ENCODE results near the gene SEPTIN8.
A peak's percentile ranks its signal among the peaks of the same experiment; 100 is the strongest.

SEPTIN8 gene

DNA sequence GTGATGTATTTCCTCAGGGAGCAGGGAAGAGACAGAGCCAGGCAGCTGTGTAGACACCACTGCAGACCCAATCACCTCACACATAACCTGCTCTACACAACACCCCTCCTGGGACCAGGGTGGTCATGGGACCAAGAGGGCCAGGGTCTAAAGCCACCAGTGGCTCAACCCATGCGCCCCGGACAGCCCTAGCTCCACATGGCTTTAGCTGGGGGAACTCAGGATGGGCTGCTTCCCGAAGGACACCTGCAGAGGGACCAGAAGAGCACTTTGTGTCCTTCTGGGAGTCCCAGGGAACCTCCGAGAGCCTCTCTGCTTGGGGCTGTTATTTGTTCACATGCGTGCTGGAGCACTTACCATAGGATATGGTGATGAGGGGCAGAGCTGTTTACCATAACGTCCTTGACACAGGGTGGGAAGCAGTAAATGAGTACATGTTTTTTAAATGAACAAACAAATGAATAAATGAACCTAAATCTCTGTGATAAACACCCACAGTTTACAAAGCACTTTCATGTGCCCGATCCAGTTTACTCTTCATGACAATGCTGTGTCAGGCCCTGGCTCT, 12.3 kb downstream of the SEPTIN8 start:
- no peak for DNase-seq (ENCODE audit: low read depth in 3 of 3)

DNA sequence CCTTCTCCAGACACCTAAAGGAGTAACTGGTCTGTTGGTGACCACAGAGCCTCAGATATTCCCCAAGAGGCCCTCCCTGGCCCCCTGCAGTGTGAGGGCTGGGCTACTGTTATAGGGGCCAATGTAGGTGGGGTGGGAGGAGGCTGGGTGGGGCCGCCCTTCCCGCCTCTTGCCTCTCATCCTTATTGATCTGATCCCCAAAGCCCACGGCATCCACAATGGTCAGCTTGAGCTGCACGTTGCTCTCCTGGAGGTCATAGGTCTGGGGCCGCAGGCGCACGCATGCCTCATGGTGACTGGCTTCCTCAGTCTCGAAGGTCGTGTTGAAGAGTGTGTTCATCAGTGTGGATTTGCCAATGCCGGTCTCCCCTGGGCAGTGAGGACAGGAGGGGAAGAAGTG, 13.0 kb downstream of the SEPTIN8 start:
- no peak for DNase-seq (ENCODE audit: low read depth in 3 of 3)

DNA sequence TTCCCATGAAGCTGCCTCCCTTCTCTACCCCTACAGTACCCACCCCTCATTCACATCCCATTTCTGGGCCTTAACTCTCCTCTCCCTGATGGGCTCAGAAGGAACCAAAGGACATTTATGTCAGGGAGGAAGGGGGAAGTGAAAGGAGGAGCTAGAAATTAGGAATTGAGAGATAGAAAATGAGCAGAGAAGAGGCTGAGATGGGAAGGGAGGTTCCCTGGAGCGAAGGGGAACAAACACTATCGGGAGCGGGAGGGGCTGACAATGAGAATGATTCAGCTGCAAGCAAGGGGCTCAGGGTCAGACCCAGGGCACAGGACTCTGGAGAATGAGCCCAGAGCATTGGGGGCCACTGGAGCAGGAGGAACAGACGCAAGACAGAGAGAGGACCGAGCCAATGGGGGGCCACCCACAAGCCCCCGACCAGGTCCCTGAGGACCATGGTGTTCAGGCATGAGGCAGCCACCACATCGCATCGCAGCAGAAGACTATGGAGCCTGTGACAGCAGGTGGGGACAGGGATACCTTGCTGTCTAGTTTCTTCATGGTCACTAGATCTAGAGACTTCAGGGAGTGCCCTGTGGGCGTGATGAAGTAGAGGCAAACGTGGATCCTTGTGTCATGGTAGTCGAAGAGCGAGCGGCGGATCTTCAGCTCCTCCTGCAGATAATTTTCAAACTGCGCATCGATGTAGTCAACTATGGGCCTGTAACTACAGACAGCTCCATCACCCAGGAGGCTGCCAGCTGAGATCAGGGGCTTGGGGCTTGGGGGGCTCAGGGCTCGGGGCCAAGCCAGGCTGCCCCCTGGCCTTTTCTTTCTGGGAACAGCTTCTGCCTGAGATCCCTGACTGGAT, 13.6 kb downstream of the SEPTIN8 start:
- no peak for DNase-seq (ENCODE audit: low read depth in 3 of 3)

GRCh38 chr5:132762246-132763000, 14.6 kb downstream of the SEPTIN8 start:
- DNase-seq (ENCODE audit: low read depth in 3 of 3): no peak

DNA sequence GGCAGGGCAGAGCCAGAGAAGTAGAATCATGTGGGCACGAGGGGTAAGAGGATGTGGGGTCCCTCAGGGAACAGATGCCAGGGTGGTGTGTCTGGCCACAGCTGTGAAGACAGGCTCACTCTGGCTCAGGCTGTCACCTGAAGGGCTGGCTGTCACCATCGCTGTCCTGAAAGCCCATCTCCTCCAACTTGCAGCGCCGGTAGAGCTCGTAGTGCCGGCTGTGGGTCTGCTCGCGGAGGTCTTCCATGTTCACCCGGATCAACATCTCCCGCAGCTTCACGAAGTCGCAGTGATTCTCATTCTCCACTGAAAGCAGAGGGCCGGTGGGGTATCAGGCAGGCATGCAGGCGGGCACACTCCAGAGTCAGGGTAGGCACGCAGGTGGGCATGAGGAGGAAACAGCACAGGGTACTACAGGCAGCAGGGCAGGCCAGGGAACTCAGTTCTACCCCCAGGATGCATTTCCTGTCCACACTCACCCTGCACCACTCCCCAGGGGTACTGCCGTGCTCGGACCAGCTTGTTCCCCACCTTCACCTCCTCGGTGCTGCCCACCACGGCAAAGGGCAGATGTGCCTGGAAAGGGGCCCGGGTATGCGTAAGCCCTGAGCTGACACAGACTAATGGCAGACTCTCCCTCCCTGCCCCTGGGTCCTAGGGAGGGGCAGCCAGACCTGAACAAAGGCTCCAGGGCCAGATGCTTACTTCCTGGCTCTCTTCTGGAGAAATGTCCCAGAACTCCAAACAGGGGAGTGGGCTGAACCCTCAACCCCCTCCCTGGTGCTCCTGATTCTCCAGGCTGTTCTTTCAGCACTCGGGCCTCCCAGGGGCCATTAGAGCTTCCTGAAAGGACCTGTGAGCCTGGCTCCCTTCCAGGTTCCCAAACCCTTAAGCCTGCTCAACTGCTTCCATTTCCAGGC, 15.5 kb downstream of the SEPTIN8 start:
- DNase-seq (ENCODE audit: low read depth in 3 of 3): no peak

DNA sequence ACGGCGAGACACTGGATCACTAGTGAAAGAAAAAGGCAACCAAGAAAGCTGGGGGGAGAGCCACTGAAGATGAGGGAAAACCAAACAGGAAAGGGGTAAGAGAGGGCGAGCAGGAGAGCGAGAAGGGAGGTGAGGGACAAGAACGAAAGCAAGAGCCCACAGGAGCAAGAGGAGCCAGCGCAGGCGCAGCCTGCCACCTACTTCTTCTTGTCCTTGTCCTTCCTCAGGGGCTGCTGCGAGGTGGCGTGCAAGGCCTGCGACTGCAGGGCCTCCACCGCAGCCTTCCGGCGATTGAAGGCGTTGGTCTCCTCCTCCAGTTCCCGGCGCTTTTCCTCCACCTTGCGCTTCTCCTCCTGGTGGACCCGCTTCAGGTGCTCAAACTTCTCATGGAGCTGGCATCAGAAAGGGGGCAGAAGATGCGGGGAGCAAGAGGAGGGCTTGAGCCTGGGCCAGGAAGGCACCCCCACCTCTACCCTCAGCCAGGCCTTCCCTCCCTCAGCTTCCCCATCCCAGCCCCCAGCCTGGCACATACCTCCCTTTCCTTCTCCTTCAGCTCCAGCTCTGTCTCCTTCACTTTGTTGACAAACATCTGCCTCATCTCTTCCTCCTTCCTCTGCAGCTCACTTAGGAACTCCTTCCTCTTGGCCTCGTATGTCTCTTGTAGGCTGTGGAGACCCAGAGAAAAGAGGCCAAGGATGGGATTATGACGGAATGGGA, 16.3 kb downstream of the SEPTIN8 start:
- DNase-seq (ENCODE audit: low read depth in 3 of 3): no peak

GRCh38 chr5:132760049-132760420, 17.0 kb downstream of the SEPTIN8 start:
- no peak for DNase-seq (ENCODE audit: low read depth in 3 of 3)

DNA sequence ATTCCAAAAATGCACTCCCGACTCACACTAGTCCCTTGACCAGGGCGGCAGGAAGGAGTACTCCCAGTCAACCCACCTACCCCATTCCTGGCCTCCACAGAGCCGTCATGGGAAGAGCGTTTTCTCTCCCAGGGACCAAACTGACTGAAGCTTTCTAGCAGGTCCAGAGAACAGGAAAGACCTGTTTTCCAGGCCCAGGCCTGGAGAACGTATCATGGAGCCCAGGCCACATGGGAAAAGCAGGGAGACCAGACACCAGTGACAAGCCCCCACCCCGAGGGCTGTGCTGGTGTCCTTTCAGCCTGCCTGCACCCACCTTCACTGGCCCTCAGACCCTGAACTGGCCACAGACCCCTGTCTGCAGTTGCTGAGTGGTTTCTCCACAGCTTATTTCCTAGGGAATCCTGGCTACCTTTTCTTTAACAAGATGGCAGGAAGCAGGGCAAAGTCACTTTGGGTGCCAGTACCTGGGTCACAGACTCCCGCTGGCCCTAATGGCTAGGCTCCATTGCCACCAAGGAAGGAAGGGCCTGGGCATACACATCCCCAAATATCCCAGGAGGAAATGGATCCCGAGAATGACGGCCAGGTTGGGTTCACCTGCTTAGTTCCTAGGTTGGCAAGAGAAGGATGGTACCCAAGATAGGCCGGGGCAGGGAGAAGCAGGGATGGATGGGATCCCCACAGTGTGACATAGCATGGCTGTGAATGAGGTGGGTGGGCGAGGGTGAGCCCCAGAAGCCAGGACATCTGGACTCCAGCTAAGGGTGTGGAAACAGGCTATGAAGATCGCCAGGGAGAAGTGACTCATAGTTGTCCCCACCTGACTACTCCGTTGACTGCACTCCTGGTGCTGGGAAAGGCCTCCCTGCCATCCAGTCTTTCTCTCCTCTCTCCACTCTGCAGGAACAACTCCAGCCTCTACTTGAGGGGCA, 17.7 kb downstream of the SEPTIN8 start:
- DNase-seq (ENCODE audit: low read depth in 3 of 3): no peak

GRCh38 chr5:132758451-132758850, 18.6 kb downstream of the SEPTIN8 start:
- no peak for DNase-seq (ENCODE audit: low read depth in 3 of 3)

- no peak for DNase-seq (ENCODE audit: low read depth in 3 of 3)
These were observed 20.5 kb downstream of the SEPTIN8 start for GRCh38 chr5:132756542-132756941.

DNA sequence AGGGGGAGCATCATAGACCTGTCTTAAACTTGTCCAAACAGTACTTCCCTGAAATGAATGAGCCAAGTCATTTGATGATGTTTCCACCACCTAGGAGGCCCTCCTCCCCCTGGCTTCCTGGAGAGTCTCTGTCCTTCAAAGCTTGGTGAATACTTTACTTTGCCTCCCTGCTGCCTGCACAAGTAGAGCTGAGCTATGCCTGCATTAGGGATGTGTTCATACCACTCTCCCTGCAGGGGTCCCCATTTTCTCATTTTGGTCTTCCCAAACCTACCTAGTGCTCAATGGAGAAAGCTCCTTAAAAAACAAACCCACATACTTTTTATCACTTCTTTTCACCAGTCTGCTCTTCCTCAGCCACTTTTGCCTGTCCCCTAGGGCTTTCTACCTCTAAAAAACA, 22.1 kb downstream of the SEPTIN8 start:
- DNase-seq (ENCODE audit: low read depth in 3 of 3): no peak

DNA sequence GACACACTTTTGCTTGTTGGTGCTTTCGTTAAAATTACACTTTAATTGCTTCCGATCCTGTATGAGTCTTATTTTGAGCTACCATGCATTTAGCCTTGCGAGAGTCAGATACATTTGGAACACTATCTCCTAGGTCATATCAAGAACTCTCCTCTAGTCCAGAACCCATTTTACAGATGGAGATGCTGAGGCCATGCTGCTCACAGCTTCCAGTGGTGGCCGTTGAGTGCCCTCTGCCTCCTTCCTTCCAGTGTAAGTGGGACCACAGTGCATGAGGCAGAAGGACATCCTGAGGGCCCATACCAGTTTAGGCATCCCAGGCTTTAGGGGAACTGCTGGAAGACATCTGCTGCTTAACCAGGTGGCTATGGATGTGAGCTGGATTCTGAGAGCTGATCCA, 22.9 kb downstream of the SEPTIN8 start:
- DNase-seq (ENCODE audit: low read depth in 3 of 3): no peak

DNA sequence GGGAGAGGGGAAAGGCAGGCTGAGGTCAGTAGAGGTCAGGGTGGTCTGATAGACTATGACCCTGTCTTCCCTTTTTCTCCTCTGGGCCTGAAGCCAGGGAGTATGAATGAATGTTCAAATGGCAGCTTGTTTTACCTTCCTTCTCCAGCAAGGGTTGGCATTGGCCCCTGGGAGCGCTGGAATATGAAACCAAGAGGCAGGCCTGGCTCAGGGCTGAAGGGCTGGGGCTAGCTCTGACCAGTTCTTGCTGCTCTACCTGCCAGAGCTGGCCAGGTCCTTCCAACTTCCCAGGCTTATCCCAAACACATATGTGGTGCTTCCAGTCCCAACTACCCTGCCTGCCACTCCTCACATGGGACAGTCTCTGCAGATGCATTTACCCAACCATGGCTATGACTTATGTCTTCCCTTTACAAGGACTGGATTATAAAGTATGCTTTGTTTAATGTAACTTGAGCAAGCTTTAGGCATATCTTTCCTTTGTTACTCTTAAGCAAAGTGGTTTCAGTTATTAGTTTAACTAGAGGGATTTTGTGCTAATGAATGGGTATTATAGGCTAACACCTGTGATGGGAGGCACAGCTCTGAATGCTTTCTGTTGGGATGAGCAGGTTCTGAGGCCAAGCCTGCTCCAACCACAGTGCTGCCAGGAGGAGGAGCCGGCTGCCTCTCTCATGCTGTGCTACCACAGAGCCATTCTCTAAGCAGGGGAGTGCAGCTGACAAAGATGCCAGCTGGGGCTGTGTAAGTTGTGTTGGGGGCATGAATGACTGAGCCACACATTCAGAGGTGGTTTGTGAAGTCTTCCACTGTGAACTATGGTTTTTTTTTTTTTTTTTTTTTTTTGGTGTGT, 23.7 kb downstream of the SEPTIN8 start:
- DNase-seq (ENCODE audit: low read depth in 3 of 3): no peak

DNA sequence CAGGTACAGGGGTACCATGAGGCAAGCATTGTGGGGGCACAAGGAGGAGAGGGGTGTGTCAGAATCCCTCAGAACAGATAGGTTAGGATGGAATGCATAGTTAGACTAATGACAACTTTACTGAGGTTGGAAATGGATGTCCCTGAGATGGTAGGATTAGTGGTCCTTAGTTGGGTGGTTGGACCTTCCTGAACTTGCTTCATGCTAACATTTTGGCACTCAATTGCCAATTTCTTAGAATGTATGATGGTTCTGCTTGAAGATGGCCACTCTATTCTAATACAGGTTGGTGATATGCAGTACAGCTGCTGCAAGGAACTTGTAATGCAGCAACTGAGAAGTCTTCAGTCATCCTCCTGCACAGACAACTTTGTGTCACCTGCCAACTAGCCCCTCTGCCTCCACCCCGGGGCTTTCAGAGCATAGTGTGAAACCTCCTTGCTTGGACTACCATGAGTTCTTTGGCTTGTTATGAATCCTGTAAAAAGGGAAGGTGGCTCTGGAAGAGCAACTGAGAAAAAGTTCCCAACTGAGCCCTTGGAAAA, 24.4 kb downstream of the SEPTIN8 start:
- DNase-seq (ENCODE audit: low read depth in 3 of 3): no peak

GRCh38 chr5:132751971-132752580, 25.0 kb downstream of the SEPTIN8 start:
- no peak for DNase-seq (ENCODE audit: low read depth in 3 of 3)

DNA sequence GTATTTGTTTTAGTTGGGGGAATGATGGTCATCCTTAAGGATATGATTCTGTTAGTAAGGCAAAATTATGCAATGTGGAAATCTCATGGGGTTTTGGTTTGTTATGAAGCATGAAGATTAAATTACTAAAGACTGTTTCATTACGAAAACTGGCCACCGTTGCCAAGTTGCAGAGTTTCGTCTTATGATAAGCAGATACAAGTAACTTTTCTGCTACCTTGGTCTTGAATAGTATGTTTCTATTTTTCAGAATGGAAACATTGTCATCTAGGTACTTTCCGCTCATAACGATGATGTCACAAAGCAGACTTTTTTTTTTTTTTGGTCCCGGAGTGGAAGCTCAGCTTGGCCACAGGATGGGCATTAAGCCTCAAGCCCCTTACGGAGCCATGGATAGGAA, 25.6 kb downstream of the SEPTIN8 start:
- DNase-seq (ENCODE audit: low read depth in 3 of 3): peak in 2 of 3 experiments; percentile 26 to 41

- DNase-seq (ENCODE audit: low read depth in 3 of 3): no peak
These were observed 26.4 kb downstream of the SEPTIN8 start for GRCh38 chr5:132750471-132751230.

GRCh38 chr5:132749506-132749905, 27.5 kb downstream of the SEPTIN8 start:
- no peak for DNase-seq (ENCODE audit: low read depth in 3 of 3)

Measured in stimulated activated CD4-positive, alpha-beta T cell treated with anti-CD3 and anti-CD28 coated beads, TNF-alpha, amount 100 ng/mL, for 24 hours (primary cell).